Stimulated activated CD4-positive, alpha-beta T cell treated with anti-CD3 and anti-CD28 coated beads, Interleukin-1b, Interleukin-23, amount 100 ng/mL, for 1 hour (primary cell): Measurements from ENCODE around the gene ZNF765.
"Not testable (repeated sequence)": the region's sequence is repeated elsewhere in the genome, so short reads cannot be mapped to it uniquely, and the experiment has no call there.

Experiments
- DNase-seq, 2 donors: peaks; one replicate each; pipeline ENCODE4 v3.0.0-alpha.2; 2020; ENCODE audit warnings: low read depth in 2 of 2

The ZNF765 gene

DNA sequence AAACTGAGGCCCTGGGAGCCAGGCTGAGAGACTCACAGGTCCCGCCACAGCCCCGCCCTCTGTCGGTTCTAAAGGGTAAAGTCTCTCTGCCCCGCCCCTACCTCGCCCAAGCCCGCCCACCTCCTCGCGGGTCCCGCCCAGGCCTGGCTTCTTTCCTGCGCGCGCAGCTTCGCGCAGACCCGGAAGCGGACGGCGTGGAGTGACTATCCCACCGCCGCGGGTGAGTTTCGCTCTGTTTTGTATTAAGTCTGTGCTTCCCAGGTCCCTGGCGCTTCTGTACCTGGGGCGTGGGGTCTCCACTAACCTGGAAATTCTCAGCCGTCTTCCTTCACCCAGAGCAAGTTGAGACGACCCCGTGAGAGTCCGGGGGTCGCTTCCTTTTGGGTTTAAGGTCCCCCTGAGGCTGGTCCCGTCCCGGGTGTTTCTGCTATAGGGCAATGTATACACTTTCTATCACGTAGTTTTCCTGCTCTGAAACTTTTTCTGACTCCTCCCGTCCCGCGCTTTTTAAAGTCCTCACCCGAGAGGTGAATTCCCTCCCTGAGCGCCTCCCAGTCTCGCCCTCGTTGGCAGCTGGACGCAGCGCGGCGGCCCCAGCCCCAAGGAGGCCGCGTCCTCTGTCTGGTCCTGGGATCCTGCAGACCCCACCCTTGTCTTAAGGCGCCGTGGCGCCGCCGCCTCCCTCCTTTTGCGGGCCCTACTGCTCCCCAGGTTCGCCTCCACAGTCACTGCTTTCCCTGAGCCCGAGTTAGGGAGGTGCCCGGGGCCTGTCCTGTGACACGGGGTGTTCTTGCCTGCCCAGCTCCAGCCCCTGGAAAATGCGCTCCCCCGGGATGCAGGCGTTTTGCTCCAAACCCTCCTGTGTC, at the start of gene ZNF765:
Gene ZNF765 (plus strand): TSS at position 176 of the 866 bp plus-strand sequence. CDS start 2,867 bp downstream, outside the sequence.
- peak; percentile 92 to 93 for DNase-seq

DNA sequence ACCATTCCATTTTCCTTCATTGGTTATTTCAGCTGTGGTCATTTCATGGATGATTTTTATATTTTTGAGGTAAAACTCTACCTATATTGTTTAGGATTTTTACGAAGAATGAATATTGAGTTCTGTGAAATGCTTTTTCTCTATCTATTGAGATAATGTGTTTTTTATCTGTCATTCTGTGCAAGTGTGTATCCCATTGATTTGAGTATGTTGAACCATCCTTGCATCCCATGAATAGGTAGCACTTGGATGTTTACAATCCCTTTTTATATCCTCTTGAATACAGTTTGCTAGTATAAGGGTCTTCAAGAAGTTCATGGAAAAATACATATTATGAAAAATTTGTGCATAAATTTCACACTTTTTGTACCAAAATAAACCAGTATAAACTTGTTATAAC, 39.2 kb upstream of the ZNF765 start:
- DNase-seq = no peak

DNA sequence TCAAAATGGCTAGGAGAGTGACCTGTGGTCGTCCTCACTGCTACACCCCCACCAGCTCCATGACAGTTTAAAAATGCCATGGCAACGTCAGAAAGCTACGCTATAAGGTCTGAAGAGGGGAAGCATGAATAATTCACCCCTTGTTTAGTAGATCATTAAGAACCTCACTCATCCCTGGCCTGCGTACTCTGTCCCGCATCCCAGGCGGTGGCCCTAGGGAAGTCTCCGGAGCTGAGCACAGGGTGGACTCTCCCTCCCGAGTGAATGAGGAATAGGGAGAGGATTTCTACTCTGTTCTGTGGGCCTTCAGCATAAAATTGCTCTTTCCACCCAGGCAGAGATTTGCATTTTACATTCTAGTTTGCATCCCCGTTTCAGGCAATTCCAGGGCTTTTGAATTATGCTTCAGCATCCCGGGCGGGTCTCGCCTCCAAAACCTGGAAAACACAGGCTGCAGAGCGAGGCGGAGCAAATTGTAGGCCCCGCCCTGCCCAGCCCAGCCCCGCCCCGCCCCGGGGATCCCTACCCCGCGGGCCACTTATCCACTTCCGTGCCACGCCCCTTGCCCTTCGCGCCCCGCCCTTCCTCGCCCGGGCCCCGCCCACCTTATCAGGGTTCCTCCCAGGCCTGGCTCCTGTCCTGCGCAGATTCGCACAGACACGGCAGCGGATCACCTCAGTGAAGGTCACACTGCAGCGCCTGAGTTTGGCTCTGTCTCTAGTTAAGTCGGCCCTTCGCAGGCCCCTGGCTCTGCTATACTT, 36.9 kb upstream of the ZNF765 start:
- DNase-seq = no peak

DNA sequence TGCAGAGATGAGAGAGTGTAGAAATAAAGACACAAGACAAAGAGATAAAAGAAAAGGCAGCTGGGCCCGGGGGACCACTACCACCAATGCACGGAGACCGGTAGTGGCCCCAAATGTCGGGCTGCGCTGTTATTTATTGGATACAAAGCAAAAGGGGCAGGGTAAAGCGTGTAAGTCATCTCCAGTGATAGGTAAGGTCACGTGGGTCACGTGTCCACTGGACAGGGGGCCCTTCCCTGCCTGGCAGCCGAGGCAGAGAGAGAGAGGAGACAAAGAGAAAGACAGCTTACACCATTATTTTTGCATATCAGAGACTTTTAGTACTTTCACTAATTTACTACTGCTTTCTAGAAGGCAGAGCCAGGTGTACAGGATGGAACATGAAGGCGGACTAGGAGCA, 34.9 kb upstream of the ZNF765 start:
- DNase-seq = not testable (repeated sequence)

DNA sequence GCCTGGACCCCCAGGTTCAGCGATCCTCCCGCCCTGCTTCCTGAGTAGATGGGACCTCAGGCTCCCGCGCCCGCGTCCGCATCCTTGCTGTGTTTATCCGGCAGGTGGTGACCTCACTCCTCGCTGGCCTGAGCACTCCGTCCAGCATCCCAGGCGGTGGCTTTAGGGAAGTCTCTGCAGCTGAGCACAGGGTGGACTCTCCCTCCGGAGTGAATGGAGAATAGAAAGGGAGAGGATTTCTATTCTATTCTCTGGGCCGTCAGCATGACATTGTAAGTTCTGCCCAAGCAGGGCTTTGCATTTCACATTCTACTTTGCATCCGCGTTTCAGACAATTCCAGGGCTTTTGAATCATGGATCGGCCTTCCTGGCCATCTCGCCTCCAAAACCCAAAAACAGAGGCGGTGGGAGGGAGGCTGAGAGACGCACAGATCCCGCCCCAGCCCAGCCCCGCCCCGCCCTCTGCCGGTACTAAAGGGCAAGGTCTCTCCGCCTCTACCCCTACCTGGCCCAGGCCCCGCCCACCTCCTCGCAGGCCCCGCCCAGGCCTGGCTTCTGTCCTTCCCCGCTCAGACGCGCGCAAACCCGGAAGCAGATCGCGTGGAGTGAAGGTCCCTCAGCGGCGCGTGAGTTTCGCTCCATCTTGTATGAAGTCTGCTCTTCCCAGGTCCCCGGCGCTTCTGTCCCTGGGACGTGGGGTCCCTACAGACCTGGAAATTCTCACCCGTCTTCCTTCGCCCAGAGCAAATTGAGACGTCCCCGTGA, 29.6 kb upstream of the ZNF765 start, which contains the start of gene ZNF525:
Gene ZNF525 (plus strand): TSS at position 572 of the 765 bp plus-strand sequence. CDS start 6,577 bp downstream, outside the sequence.
- peak; percentile 94 to 96 for DNase-seq

DNA sequence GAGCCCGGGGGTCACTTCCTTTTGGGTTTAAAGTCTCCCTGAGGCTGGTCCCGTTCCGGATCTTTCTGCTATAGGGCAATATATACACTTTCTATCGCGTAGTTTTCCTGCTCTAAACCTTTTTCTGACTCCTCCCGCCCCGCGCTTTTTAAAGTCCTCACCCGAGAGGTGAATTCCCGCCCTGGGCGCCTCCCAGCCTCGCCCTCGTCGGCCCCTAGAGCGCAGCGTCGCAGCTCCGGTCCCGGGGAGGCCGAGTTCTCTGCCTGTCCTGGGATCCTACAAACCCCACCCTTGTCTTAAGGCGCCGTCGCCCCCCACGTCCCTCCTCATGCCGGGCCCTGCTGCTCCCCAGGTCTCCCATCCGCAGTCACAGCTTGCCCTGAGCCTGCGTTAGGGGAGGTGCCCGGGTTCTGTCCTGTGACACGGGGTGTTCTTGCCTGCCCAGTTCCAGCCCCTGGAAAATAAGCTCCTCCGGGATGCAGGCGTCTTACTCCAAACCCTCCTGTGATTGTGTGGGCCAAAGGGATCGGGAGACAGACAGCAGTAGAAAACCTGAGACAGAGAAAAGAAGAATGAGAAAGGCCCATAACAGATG, 29.0 kb upstream of the ZNF765 start:
- peak in 1 of 2 donors; percentile 26 for DNase-seq

DNA sequence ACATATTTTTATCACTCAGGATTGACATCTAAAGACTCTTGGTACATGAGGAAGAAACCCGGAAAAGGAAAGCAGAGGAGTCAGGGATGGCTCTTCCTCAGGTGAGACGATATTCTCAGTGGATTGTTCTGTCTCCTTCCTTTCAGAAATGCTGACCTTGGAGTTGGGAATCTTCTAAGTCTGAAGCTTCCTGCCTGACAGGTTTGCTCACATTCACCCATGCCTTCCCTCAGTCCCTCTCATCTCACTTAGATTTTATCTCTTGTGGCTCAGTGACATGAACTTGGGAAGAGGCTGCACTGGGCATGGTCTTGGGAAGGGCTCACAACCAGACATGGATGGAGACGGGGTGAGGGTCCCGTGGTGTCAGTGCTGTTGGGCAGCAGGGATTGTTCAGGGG, 22.8 kb upstream of the ZNF765 start:
- no peak for DNase-seq

DNA sequence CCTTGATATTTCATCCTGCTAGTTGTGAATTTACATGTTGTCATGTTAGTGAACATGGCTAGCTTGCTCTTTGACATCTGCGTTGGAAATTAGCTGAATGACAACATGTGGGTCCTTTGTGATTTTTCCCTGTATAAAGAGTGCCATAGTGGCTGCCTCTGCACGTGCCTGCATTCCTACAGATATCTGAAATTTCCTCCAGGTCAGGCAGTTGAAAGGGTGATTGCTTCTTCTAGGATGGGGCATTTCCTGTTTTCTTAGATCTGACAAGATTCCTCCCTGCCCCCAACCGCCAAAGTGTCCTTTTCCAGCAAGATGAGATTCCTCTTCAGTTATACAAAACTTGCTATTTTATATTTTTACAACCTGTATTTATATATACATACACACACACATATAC, 20.7 kb upstream of the ZNF765 start:
- no peak for DNase-seq

DNA sequence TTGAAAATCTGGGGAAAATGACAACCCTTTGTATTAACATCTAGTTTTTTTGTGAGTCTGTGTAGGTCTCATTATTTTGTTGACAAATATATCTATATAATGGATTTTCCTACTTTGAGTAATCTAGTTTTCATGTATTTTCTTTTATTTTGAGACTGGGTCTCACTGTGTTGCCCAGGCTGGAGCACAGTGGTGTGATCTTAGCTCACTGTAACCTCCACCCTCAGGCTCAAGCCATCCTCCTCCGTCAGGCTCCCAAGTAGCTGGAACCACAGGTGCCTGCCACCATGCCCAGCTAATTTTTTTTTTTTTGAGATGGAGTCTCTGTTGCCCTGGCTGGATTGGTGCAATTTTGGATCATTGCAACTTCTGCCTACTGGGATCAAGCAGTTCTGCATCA, 20.2 kb upstream of the ZNF765 start:
- DNase-seq = no peak

DNA sequence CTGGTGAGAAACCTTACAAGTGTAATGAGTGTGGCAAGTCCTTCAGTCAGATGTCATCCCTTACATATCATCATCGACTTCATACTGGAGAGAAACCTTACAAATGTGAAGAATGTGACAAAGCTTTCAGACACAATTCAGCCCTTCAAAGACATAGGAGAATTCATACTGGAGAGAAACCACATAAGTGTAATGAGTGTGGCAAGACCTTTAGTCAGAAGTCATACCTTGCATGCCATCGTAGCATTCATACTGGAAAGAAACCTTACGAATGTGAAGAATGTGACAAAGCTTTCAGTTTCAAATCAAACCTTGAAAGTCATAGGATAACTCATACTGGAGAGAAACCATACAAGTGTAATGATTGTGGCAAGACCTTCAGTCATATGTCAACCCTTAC, 13.6 kb upstream of the ZNF765 start:
- DNase-seq = no peak

DNA sequence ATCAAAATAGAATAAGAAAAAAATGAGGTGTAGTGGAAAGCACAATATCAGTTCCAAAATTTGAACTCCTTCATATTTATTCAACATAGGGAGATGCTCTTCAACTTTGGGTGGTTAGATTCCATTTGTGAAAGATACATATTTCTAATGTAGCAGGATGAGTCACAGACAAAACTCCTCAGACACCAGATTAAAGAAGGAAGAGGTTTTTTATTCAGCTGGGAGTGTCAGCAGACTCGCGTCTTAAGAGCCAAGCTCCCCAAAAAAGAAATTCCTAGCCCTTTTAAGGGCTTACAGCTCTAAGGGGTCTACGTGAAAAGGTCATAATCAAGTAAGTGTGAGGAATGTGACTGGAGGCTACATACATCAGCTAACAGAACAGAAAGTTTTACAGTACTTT, 6.8 kb upstream of the ZNF765 start:
- no peak for DNase-seq

DNA sequence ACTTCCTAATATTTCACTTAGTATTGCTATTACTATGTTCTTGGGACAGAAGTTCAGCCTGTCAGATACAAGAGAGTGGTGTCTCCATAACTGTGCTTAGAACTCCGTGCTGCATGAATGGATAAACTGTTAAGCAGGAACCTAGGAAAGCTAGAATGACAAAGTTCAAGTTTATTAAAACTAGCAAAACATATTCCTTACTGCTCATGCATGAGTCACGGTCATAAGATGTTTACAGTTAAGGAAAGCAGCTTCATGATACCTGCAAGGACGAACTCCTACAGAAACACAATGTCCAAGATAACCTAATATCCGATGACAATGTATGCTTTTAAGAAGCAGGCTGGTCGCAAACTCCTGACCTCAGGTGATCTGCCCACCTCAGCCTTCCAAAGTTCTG, 6.0 kb upstream of the ZNF765 start:
- DNase-seq = no peak

DNA sequence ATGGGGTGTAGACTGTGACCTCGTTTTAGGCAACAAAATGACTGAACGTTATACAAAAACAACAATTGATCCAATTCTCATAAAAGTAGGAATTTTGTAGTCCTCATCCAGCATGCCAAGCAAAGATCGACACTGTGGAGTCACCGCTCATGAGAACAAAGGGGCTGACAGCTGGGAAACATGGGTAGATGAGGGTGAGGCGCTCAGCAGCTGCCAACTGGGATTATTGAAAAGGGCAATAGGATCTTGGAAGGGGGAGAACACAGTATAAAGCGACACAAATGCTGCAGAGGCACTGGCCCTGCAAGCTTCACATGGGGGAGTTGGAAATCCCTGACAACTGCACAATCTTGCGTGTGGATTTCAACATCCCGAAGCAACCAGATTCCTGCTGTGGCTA, 5.4 kb upstream of the ZNF765 start:
- no peak for DNase-seq

DNA sequence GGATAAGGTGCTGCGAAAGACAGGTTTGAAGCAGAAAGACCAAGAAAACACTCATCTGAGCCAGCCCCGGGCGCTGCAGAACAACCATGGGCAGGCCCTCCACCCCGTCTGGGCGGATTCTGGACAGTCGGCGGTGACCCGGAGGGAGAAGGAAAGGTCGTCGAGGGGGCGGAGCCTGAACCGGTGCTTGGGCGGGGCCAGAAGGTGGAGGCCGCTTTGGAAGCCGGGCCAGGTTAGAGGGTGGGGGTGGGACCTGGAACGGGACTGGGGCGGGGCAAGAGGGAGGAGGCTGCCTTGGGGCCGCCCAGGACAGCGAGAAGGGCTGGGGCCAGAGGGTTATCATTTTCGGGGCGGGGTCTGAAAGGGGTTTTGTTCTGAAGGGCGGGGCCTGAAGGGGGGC, 5.0 kb upstream of the ZNF765 start:
- no peak for DNase-seq

DNA sequence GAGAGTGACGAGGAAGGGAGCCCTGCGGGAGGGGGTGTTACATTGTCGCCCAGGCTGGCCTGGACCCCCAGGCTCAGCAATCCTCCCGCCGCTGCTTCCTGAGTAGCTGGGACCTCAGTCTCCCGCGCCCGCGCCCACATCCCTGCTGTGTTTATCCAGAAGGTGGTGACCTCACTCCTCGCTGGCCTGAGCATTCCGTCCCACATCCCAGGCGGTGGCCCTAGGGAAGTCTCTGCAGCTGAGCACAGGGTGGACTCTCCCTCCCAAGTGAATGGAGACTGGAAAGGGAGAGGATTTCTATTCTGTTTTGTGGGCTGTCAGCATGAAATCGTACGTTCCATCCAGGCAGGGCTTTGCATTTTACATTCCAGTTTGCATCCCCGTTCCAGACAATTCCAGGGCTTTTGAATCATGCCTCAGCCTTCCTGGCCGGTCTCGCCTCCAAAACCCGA, 401 bp upstream of the ZNF765 start:
- no peak for DNase-seq

DNA sequence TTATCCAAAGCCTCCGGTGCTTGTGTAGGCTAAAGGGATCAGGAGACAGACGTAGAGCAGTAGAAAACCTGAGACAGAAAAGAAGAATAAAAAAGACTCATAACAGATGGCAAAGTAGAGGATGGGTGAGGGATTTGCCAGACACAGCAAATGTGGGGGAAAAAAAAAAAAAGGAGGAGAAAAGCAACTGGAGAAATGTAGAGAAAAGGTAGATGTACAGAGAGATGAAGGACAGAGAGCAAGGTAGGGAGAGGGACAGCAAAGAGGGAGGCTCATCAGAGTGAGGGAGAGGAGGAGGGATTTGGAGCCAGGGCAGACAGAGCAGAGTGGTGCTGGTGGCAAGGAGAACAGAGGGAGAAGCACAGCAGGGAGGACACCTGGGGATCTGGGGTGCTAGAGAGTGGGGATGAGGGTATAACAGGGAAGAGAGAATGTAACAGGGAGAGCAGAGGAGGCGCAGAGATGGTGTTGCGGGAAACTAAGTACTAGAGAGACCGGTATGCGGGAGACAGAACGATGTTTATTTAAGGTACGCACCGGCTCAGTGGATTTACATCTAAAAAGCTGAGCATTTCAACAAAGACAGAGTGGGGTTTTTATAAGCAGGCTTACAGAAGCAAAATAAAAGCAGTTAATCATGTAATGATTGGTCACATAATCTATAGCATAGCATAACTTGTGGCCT, 1.0 kb downstream of the ZNF765 start:
- not testable (repeated sequence) for DNase-seq

DNA sequence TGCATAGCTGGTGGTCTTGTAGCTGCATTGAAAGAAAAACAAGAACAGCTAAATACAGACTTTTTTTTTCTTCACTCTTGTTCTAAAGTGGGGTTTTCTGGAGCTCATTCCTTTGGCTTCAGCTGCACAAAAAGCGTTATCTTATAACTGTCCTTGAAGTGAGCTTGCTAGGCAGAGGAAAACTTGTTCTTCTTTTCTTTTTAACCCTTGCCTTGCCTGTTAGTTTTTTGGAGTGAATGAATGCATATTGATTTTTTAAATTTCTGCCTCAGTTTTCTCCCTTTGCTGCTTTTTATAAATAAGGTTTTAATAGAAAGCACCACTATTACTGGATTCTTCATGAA, 1.5 kb downstream of the ZNF765 start:
- DNase-seq = no peak

DNA sequence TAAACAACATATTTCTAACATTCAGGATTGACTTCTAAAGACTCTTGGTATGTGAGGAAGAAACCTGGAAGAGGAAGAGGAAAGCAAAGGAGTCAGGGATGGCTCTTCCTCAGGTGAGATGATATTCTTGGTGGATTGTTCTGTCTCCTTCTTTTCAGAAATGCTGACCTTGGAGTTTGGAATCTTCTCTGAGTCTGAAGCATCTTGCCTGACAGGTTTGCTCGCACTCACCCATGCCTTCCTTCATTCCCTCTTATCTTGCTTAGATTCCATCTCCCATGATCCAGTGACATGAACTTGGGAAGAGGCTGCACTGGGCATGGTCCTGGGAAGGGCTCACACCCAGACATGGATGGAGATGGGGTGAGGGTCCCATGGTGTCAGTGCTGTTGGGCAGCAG, 3.0 kb downstream of the ZNF765 start:
- DNase-seq = not testable (repeated sequence)

DNA sequence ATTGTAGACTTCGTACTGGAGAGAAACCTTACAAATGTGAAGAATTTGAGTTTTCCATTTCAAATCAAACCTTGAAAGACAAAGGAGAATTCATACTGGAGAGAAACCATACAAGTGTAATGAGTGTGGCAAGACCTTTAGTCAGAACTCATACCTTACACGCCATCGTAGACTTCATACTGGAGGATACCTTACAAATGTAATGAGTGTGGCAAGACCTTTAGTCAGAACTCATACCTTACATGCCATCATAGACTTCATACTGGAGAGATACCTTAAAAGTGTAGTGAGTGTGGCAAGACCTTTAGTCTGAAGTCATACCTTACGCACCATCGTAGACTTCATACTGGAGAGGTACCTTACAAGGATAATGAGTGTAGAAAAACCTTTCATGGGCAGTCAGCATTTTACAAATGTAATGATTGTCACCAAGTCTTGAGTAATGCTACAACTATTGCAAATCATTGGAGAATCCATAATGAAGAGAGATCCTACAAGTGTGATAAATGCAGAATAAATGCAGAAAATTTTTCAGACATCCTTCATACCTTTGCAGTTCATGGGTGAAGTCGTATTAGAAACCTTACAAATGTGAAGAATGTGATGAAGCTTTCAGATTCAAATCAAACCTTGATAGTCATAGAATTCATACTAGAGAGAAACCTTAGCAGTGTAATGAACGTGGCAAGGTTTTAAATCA, 14.7 kb downstream of the ZNF765 start:
- DNase-seq = no peak

DNA sequence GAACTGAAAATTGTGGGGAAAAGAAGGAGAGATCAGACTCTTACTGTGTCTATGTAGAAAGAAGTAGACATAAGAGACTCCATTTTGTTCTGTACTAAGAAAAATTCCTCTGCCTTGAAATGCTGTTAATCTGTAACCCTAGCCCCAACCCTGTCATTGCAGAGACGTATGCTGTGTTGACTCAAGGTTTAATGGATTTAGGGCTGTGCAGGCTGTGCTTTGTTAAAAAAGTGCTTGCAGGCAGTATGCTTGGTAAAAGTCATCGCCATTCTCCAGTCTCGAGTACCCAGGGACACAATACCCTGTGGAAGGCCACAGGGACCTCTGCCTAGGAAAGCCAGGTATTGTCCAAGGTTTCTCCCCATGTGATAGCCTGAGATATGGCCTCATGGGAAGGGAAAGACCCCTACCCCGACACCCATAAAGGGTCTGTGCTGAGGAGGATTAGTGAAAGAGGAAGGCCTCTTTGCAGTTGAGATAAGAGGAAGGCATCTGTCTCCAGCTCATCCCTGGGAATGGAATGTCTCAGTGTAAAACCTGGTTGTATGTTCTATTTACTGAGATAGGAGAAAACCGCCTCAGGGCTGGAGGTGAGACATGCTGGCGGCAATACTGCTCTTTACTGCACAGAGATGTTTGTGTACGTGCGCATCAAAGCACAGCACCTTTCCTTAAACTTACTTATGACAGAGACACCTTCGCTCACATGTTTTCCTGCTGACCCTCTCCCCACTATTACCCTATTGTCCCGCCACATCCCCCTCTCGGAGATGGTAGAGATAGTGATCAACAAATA, 25.8 kb downstream of the ZNF765 start:
- DNase-seq = not testable (repeated sequence)
